Ishikawa (cell line): ENCODE data around the gene IL4.

Experiments
- CEBPB ChIP-seq: IDR thresholded peaks from 2 replicates; pipeline ENCODE4 v1.6.1; 2012
- CREB1 ChIP-seq: IDR thresholded peaks from 2 replicates; pipeline ENCODE4 v1.6.1; 2012; ENCODE audit warnings: low read depth
- EGR1 ChIP-seq: IDR thresholded peaks from 2 replicates; pipeline ENCODE4 v1.6.1; 2012
- EP300 ChIP-seq: IDR thresholded peaks from 2 replicates; pipeline ENCODE4 v1.6.1; 2012; ENCODE audit warnings: borderline replicate concordance
- FOXM1 ChIP-seq: IDR thresholded peaks from 2 replicates; pipeline ENCODE4 v1.6.1; 2012; ENCODE audit warnings: low read depth, borderline replicate concordance
- NFIC ChIP-seq: IDR thresholded peaks from 2 replicates; pipeline ENCODE4 v1.6.1; 2012
- RAD21 ChIP-seq: IDR thresholded peaks from 2 replicates; pipeline ENCODE4 v1.6.1; 2012; ENCODE audit warnings: low read depth
- TAF1 ChIP-seq: IDR thresholded peaks from 2 replicates; pipeline ENCODE4 v1.6.1; 2012; ENCODE audit warnings: low read depth, mild to moderate bottlenecking
- TCF12 ChIP-seq: IDR thresholded peaks from 2 replicates; pipeline ENCODE4 v1.6.1; 2012; ENCODE audit warnings: low read depth
- TEAD4 ChIP-seq: IDR thresholded peaks from 2 replicates; pipeline ENCODE4 v1.6.1; 2012
- YY1 ChIP-seq: IDR thresholded peaks from 2 replicates; pipeline ENCODE4 v1.6.1; 2012; ENCODE audit warnings: low read depth
- ZBTB7A ChIP-seq: IDR thresholded peaks from 2 replicates; pipeline ENCODE4 v1.6.1; 2012; ENCODE audit warnings: low read depth
- TF ChIP-seq, protein P1 (sequence below): IDR thresholded peaks from 2 replicates; pipeline ENCODE4 v1.6.1; 2012
- TF ChIP-seq, protein P2 (sequence below): IDR thresholded peaks from 2 replicates; pipeline ENCODE4 v1.6.1; 2012
- TF ChIP-seq, protein P3 (sequence below): IDR thresholded peaks from 2 replicates; pipeline ENCODE4 v1.6.1; 2012; ENCODE audit warnings: low read depth, mild to moderate bottlenecking

Gene IL4

DNA sequence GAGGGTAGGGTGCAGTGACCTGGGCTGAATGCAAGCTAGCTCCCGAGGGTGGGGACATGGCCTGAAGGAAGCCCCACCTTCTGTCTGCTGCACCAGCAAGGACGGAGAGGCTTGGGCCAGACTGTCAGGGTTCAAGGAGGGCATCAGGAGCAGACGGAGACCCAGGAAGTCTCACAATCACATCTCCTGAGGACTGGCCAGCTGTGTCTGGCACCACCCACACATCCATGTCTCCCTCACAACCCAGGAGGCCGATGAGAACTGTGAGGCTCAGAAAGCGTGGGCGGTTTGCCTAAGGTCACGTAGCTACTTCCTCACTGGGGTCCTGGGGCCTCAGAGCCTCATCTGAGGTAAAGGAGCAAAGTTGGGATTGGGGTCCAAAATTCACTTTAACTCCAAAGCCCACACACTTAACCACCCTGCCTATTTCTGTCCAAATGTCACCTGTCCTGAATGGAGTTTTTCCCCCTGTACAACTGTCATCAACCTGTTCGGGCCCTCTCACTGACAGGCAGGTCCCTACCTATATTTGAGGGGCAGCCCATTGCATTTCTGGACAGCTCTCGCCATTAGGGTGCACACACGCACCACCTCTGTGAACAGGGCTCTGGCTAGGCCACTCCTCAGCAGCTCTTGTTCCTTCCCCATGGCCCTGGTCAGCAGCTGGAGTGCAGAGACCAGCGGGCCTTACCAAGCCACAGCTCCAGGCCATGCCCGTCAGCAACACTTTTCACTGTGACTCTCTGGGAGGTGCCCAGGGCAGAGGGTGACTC is 12.4 kb upstream of the IL4 start:
- TF ChIP-seq NFIC (no peak), RAD21 (peak; percentile 49; the same call in 1 of the 2 replicates)

DNA sequence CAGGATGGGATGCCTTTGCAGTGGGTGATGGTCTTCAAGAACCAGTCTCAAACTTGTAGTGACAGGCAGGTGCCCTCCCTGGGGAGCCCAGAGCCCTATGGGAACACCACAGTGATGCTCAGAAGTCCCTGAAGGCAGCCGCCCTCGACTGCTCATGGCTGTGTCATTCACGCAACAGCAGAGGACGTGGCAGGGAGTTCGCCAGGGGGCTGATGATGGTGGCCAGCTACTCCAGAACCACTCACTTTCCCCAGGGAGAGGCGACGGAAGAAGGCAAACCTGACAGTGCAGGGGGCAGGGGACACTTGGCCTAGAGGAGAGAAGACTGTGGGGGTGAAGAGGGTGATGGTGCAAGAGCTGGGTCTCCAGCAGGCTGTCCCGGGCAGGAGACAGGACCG is 11.8 kb upstream of the IL4 start:
- TF ChIP-seq EGR1 = no peak
- TF ChIP-seq CEBPB = no peak
- no peak for TF ChIP-seq TCF12
- no peak for TF ChIP-seq ZBTB7A
- TF ChIP-seq RAD21 = no peak
- TF ChIP-seq TEAD4 = no peak
- no peak for TF ChIP-seq TAF1

DNA sequence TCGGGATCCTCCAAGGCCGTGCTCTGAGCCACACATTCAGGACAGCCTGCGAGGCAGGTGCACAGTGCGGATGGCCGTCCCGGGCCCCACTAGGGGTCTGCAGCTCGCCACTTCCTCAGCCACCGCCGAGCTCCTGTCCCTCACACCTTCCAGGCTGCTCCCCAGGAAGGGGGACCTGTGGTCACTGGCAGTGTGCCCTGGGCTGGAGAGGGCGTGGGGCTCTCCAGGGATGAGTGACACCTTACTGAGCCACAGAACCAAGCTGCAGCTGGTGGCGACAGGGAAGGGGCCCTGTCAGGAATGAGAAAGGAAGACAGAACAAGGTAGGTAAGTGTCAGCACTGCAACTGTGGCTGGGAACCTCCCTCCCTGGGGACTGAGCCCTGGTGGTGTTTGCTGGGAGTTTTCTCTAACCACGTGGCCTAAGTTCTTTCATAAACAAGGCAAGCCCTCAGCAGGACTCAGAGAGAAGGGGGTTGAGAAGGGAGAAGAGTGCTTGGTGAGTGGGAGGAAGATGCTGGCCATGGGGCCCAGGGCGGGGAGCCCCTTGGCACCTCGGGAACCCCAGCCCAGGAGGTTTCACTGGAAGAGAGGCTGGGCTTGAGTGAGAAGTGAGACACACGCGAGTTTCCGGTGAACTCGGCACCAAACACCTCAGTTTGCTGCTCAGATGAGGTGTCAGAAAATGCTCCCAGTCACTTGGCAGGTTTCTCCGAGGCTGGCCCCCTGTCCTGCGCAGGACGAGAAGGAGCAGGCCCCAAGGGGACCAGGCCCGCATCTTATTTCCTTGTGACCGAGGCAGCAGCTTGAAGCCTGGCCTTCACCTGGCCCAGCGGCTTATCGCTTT is 10.6 kb upstream of the IL4 start:
- no peak for TF ChIP-seq NFIC
- TF ChIP-seq, protein P1, sequence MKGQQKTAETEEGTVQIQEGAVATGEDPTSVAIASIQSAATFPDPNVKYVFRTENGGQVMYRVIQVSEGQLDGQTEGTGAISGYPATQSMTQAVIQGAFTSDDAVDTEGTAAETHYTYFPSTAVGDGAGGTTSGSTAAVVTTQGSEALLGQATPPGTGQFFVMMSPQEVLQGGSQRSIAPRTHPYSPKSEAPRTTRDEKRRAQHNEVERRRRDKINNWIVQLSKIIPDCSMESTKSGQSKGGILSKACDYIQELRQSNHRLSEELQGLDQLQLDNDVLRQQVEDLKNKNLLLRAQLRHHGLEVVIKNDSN = peak; percentile 37; the same call in 1 of the 2 replicates

DNA sequence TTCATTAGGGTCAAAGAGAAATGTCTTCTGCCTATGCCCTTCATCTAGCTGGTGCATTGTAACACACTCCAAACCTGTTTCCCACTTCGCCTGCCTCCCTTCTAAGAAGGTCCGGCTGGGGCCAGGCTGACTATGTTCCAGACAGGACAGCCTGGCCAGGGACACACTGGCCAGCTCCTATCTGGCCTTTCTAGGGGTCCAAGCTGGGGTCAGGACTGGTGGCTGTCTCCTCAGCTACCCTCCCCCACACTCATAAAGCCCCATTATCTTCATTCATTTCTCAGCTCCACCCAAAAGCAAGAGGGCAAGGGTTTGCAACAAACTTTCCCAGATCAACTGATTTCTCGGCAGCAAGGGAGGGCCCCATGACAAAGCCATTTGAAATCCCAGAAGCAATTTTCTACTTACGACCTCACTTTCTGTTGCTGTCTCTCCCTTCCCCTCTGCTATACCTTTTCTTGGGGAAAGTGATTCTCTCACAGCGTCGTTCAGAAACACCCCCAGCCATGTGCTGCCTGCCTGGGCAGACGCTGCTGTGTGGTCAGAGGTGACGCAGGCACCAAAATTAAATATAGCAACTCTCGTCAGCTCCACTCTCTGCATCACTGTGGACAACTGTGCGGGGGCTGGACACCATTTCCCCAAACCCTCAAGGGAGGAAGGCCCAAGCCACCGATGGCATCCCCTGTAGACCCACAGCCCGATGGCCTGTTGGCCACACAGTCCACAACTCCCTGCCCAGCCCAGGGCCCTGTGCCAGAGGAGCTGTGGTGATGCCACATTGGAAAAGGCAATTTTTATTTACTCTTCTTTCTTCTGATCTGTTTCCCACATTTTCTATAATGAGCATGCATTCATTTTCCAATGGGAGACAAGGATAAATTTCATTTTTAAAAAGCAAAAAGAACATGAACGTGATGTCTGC is 9.8 kb upstream of the IL4 start:
- TF ChIP-seq FOXM1 = no peak

DNA sequence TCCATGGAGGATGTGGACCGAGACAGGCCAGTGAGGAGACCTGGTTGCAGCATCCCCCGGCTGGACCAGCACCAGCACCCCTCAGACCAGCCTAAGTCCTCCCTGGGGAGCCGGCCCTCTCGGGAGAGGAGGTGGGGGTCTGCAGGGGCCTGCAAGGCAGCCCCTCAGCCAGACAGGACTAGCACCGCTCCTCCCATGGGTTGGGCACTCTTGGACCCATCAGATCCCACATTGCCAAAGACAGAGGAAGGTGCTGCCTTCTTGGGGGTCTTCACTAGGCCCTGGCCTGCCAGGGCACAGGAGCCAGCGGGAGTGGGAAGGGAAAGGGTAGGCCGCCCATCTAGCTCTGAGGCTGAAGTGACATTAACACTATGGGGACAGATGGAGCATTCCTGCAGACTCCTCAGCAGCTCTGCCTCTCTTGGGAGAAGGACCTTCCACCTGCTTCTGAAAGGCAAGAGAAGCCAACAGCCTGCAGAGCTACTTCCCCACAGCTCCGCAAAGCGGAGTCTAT is 9.0 kb upstream of the IL4 start:
- TF ChIP-seq TCF12 (no peak), EGR1 (no peak), FOXM1 (no peak), TEAD4 (no peak)

DNA sequence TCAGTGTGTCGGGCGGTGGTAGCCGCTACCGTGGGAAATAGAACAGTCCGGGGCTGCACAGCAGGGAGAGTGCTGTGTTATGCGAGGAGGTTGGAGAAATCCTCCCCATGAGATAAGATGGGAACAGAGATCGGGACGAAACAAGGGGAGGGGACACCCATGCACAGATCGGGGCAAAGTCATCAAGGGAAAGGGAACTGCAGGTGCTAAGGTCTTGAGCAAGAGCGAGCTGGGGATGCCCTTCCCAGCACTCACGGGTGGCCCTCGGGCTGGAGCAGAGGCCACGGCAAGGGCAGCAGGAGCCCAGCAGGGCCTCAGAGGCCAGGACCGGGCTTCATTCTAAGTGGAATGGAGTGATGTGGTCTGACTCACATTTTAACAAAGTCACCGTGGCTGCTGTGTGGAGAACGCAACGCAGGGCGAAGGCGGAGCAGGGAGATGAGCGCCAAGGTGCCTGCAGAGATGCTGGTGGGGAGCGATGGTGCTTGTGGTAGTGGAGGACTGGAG is 8.2 kb upstream of the IL4 start:
- no peak for TF ChIP-seq YY1
- TF ChIP-seq EGR1 = no peak
- no peak for TF ChIP-seq EP300
- no peak for TF ChIP-seq ZBTB7A
- no peak for TF ChIP-seq CREB1
- TF ChIP-seq, protein P2, sequence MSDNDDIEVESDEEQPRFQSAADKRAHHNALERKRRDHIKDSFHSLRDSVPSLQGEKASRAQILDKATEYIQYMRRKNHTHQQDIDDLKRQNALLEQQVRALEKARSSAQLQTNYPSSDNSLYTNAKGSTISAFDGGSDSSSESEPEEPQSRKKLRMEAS = no peak
- TF ChIP-seq TAF1 = no peak
- TF ChIP-seq, protein P1 = no peak
- no peak for TF ChIP-seq NFIC
- TF ChIP-seq RAD21 = no peak
- TF ChIP-seq TCF12 = no peak
- TF ChIP-seq TEAD4 = no peak
- TF ChIP-seq, protein P3, sequence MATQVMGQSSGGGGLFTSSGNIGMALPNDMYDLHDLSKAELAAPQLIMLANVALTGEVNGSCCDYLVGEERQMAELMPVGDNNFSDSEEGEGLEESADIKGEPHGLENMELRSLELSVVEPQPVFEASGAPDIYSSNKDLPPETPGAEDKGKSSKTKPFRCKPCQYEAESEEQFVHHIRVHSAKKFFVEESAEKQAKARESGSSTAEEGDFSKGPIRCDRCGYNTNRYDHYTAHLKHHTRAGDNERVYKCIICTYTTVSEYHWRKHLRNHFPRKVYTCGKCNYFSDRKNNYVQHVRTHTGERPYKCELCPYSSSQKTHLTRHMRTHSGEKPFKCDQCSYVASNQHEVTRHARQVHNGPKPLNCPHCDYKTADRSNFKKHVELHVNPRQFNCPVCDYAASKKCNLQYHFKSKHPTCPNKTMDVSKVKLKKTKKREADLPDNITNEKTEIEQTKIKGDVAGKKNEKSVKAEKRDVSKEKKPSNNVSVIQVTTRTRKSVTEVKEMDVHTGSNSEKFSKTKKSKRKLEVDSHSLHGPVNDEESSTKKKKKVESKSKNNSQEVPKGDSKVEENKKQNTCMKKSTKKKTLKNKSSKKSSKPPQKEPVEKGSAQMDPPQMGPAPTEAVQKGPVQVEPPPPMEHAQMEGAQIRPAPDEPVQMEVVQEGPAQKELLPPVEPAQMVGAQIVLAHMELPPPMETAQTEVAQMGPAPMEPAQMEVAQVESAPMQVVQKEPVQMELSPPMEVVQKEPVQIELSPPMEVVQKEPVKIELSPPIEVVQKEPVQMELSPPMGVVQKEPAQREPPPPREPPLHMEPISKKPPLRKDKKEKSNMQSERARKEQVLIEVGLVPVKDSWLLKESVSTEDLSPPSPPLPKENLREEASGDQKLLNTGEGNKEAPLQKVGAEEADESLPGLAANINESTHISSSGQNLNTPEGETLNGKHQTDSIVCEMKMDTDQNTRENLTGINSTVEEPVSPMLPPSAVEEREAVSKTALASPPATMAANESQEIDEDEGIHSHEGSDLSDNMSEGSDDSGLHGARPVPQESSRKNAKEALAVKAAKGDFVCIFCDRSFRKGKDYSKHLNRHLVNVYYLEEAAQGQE = no peak
- TF ChIP-seq CEBPB = no peak
- TF ChIP-seq FOXM1 = no peak

DNA sequence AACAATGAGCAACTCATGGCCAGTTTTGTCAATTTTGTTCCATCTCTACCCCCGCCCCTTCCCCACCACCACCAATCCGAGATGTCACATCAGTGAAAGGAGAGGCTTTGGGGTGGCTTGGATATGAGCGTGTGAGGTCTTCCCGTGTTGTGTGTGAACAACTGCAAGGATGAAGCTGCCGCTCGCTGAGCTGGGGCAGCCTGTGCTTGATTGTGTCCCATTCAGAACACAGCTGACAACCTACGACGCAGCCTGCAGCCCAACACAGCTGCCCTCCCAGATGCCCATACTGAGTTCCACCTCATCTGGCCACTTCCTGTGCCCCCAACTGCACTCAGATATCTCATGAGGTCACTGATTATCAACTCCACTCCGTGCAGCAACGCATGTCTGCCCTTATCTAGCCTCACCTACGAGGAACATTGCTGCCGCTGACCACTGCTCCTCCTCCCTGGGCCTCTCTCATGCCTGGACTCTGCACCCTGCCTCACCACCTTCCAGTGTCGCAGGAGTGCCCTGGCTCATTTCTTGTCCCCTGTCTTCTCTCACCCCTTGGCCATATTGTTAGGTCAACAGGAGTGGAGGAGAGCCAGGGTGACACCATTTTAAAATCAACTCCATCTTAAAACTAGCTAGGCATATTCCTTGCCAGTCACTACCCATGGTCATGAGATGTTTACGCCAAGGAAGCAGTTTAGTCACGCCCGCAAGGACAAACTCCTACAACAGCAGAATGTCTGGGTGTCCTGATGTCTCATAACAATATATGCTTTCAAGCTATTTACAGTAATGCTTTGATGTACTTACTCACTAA is 7.3 kb upstream of the IL4 start:
- TF ChIP-seq TCF12 = no peak
- TF ChIP-seq FOXM1 = no peak
- TF ChIP-seq, protein P2 = no peak
- TF ChIP-seq, protein P1 = no peak
- TF ChIP-seq, protein P3 = no peak
- no peak for TF ChIP-seq CEBPB
- no peak for TF ChIP-seq YY1
- TF ChIP-seq ZBTB7A = no peak
- TF ChIP-seq RAD21 = no peak
- no peak for TF ChIP-seq TEAD4
- TF ChIP-seq NFIC = no peak
- no peak for TF ChIP-seq EP300
- TF ChIP-seq TAF1 = no peak
- TF ChIP-seq CREB1 = no peak
- TF ChIP-seq EGR1 = no peak
